GM13976 (cell line): ENCODE results near the gene RNPS1.
"Not testable (repeated sequence)": the region's sequence is repeated elsewhere in the genome, so short reads cannot be mapped to it uniquely, and the experiment has no call there.

Source experiments
- DNase-seq: peaks from one replicate; pipeline ENCODE4 v3.0.0; 2012; ENCODE audit warnings: low spot score
- CTCF ChIP-seq: IDR thresholded peaks from 2 replicates; pipeline ENCODE4 v1.5.1; 2012; ENCODE audit warnings: borderline replicate concordance, mild to moderate bottlenecking; ENCODE audit not compliant: insufficient read depth; ENCODE audit errors: extremely low read depth, missing control alignments, control extremely low read depth
- in situ Hi-C: fragments of 300-500 bp; cut with MboI; formaldehyde crosslinking; loops from one replicate; pipeline ENCODE4 v1.12.0; 2022; ENCODE audit warnings: low sequenced_read_pairs, mixed read lengths, inconsistent platforms; ENCODE audit not compliant: unreplicated experiment

The RNPS1 gene

GRCh38 chr16:2244301-2244700 is 23.6 kb downstream of the RNPS1 start:
- DNase-seq: no peak
- in situ Hi-C loops: no loop called here

GRCh38 chr16:2243781-2244180 is 24.1 kb downstream of the RNPS1 start:
- in situ Hi-C loops: no loop called here
- no peak for TF ChIP-seq CTCF
- no peak for DNase-seq

More at GRCh38 chr16:2244301-2244700, 23.6 kb downstream of the RNPS1 start:
- TF ChIP-seq CTCF: no peak

- TF ChIP-seq CTCF: no peak
- DNase-seq: no peak
- in situ Hi-C loops: no loop called here
These were observed 24.8 kb downstream of the RNPS1 start for GRCh38 chr16:2243031-2243528.

- no peak for DNase-seq
- no peak for TF ChIP-seq CTCF
- in situ Hi-C loops: no loop called here
These were observed 25.3 kb downstream of the RNPS1 start for GRCh38 chr16:2242598-2242997.

GRCh38 chr16:2240331-2240730 is 27.6 kb downstream of the RNPS1 start:
- DNase-seq, in situ Hi-C loops: not testable (repeated sequence)

GRCh38 chr16:2238838-2239675 is 28.9 kb downstream of the RNPS1 start:
- in situ Hi-C loops: no loop called here
- no peak for TF ChIP-seq CTCF
- DNase-seq: no peak

GRCh38 chr16:2238150-2238837 is 29.6 kb downstream of the RNPS1 start:
- TF ChIP-seq CTCF: no peak
- DNase-seq: no peak
- in situ Hi-C loops: no loop called here
